NCI-H2196 treated with DMSO at 0.1 percent for 48 hours (cell line): Measurements from ENCODE around the gene SIK3.

Source experiments
- DNase-seq: peaks from one replicate; lab custom pipeline; 2025; ENCODE audit not compliant: unreplicated experiment; lab: John Stamatoyannopoulos, UW

SIK3 gene

GRCh38 chr11:116901964-116902688, 196.1 kb downstream of the SIK3 start:
- no peak for DNase-seq

- no peak for DNase-seq
Observed at GRCh38 chr11:116901211-116901610, 197.0 kb downstream of the SIK3 start.

- DNase-seq = no peak
Observed at GRCh38 chr11:116896211-116896610, 202.0 kb downstream of the SIK3 start.

GRCh38 chr11:116895048-116895757, 203.0 kb downstream of the SIK3 start:
- no peak for DNase-seq

GRCh38 chr11:116893906-116894305, 204.3 kb downstream of the SIK3 start:
- DNase-seq = no peak

- DNase-seq = no peak
Observed at GRCh38 chr11:116893437-116893836, 204.8 kb downstream of the SIK3 start.

- DNase-seq = no peak
Observed at GRCh38 chr11:116892374-116892773, 205.9 kb downstream of the SIK3 start.

- DNase-seq = no peak
Observed at GRCh38 chr11:116891746-116892145, 206.5 kb downstream of the SIK3 start.

GRCh38 chr11:116890607-116891006, 207.6 kb downstream of the SIK3 start:
- no peak for DNase-seq

GRCh38 chr11:116890193-116890592, 208.0 kb downstream of the SIK3 start:
- no peak for DNase-seq

GRCh38 chr11:116888884-116889549, 209.2 kb downstream of the SIK3 start:
- no peak for DNase-seq

- no peak for DNase-seq
Observed at GRCh38 chr11:116888024-116888423, 210.2 kb downstream of the SIK3 start.

- DNase-seq = no peak
Observed at GRCh38 chr11:116885951-116886655, 212.1 kb downstream of the SIK3 start.

GRCh38 chr11:116882386-116882785, 215.8 kb downstream of the SIK3 start:
- no peak for DNase-seq

GRCh38 chr11:116881143-116881542, 217.1 kb downstream of the SIK3 start:
- no peak for DNase-seq

GRCh38 chr11:116879800-116880625, 218.2 kb downstream of the SIK3 start:
- DNase-seq = peak; percentile 37

- DNase-seq = no peak
Observed at GRCh38 chr11:116876656-116877055, 221.6 kb downstream of the SIK3 start.

- DNase-seq = no peak
Observed at GRCh38 chr11:116875194-116875593, 223.0 kb downstream of the SIK3 start.

GRCh38 chr11:116874251-116874650, 224.0 kb downstream of the SIK3 start:
- DNase-seq = no peak

- DNase-seq = no peak
Observed at GRCh38 chr11:116873381-116873780, 224.8 kb downstream of the SIK3 start.

GRCh38 chr11:116871248-116871647, 227.0 kb downstream of the SIK3 start:
- no peak for DNase-seq
